Measurements from ENCODE around the gene OR1N2. TPM values are rescaled to one million over a fixed set of nuclear protein-coding genes. Genes with fewer than 3 reads are reported as not detected.
"Not testable (repeated sequence)": the region's sequence is repeated elsewhere in the genome, so short reads cannot be mapped to it uniquely, and the experiment has no call there.

OR1N2 gene, protein sequence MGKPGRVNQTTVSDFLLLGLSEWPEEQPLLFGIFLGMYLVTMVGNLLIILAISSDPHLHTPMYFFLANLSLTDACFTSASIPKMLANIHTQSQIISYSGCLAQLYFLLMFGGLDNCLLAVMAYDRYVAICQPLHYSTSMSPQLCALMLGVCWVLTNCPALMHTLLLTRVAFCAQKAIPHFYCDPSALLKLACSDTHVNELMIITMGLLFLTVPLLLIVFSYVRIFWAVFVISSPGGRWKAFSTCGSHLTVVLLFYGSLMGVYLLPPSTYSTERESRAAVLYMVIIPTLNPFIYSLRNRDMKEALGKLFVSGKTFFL
- not detected in 2 replicates for total RNA-seq (2014; rRNA removed; shearing (Covaris generic))

DNA sequence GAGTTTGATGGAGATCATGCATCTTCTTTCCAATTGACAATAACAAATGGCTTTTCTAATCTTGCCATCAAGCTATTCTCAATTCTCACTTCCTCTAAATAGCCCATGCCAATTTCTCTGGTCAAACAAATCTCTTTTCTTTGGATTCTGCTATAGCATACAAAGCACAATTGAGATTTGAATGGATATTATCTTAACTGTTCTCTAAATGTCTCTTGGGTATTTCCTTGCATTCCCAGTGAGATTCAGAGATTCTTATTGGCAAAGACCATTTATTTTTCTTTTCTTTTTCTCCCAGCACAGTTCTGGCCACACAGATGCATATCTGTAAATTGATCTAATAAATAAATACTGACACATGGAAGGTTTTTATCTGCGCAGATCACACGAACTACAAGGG lies at the start of gene OR1N2:
OR1N2 (plus strand) TSS at position 301 of the 400 bp plus-strand sequence. CDS start 100 bp downstream, outside the sequence.
- Histone ChIP-seq H3K4me3 (no peak within 1 kb of the TSS), H3K36me3 (no peaks in the 10 kb centered on the region), H3K9me3 (replicated peaks) (no peaks in the 10 kb centered on the region), H3K27ac (no peak within 1 kb of the TSS), H3K27me3 (replicated peaks) (no peaks in the 10 kb centered on the region), H3K4me1 (replicated peaks) (no peaks in the 10 kb centered on the region)
- DNase-seq (ENCODE audit: low read depth in 1 of 2, low spot score in 2 of 2), result no peak

DNA sequence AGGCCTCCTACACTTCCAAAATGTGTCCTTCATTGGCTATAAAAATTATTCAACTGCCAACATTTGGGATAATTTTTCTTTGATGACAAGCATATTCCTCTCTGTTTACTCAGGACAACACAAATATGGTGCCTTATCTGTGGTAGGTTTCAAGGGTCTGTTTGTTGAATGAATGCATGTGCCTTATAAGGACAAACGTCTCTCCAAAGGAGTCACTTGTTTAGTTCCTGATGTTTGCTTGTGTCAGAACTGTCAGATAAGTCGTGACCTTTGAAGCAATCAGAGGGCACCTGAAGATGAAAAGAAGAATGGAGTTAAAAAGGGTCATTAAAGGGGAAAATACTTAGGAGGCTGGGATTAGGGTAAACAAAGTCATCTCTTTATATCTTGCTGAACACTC lies 45.9 kb upstream of the OR1N2 start:
- H3K27me3 ChIP-seq (replicated peaks), result peaks cover 16% of the 10 kb centered on the region
- no peaks in the 10 kb centered on the region for H3K9me3 ChIP-seq (replicated peaks)
- H3K36me3 ChIP-seq, result no peaks in the 10 kb centered on the region
- DNase-seq (ENCODE audit: low read depth in 1 of 2, low spot score in 2 of 2), result no peak
- no peak overlapping the region for H3K27ac ChIP-seq
- H3K4me3 ChIP-seq, result no peak overlapping the region
- no peaks in the 10 kb centered on the region for H3K4me1 ChIP-seq (replicated peaks)

DNA sequence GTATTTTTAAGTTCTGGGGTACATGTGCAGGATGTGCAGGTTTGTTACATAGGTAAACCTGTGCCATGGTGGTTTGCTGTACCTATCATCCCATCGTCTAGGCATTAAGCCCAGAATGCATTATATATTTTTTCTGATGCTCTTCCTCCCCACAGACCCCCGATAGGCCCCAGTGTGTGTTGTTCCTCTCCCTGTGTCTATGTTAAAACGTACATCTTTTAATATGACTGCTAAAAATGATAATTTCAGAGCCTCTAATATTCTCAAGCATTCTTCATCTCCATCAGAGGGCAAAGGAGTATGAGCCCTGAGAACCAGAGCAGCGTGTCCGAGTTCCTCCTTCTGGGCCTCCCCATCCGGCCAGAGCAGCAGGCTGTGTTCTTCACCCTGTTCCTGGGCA lies 42.4 kb upstream of the OR1N2 start, which contains the start of gene OR1J2:
OR1J2 (plus strand) TSS at position 301 of the 400 bp plus-strand sequence; CDS start at position 301, 0 bp downstream.
- Histone ChIP-seq H3K36me3 (no peaks in the 10 kb centered on the region), H3K27me3 (replicated peaks) (peaks cover 16% of the 10 kb centered on the region), H3K4me3 (no peak within 1 kb of the TSS), H3K27ac (no peak within 1 kb of the TSS), H3K9me3 (replicated peaks) (no peaks in the 10 kb centered on the region), H3K4me1 (replicated peaks) (no peaks in the 10 kb centered on the region)
- no peak for DNase-seq (ENCODE audit: low read depth in 1 of 2, low spot score in 2 of 2)

DNA sequence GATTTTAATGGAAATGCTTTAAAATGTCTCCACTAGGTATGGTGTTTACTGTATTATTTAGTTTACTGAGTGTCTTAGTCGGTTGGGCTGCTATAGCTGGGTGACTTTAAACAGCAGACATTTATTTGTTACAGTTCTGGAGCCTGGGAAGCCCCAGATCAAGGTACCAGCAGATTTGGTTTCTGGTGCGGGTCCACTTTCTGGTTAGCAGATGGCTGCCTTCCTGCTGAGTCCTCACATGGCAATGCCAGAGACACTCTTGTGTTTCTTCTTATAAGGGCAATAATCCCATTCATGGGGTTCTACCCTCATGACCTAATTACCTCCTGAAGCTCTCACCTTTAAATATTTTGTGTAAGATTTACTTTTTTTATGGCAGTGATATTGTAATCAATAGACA lies 34.7 kb upstream of the OR1N2 start:
- no peak for DNase-seq (ENCODE audit: low read depth in 1 of 2, low spot score in 2 of 2)
- no peaks in the 10 kb centered on the region for H3K9me3 ChIP-seq (replicated peaks)
- H3K36me3 ChIP-seq, result no peaks in the 10 kb centered on the region

DNA sequence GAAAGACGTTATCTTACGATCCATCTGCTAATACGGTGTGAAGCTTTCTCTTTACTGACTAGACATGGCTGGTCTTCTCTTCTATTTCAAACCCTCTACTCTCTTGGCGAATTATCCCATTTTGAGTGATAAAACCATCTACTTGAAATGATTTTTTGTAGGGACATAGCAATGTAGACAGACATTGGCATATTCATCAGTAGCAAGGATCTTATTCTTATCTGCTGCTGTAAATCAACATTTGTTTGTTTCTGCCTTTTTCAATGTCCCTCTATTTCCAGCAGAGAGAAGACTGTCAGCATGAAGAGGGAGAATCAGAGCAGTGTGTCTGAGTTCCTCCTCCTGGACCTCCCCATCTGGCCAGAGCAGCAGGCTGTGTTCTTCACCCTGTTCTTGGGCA lies 34.1 kb upstream of the OR1N2 start, which contains the start of gene OR1J4:
OR1J4 (plus strand) TSS at position 301 of the 400 bp plus-strand sequence; CDS start at position 301, 0 bp downstream.
- Histone ChIP-seq H3K9me3 (replicated peaks) (no peaks in the 10 kb centered on the region), H3K27ac (no peak within 1 kb of the TSS), H3K4me3 (no peak within 1 kb of the TSS), H3K4me1 (replicated peaks) (no peaks in the 10 kb centered on the region), H3K36me3 (no peaks in the 10 kb centered on the region), H3K27me3 (replicated peaks) (no peaks in the 10 kb centered on the region; the same call in 1 of the 2 replicates)
- no peak for DNase-seq (ENCODE audit: low read depth in 1 of 2, low spot score in 2 of 2)

More for the DNA sequence above, 34.7 kb upstream of the OR1N2 start:
- Histone ChIP-seq H3K27me3 (replicated peaks) (no peaks in the 10 kb centered on the region; the same call in 1 of the 2 replicates), H3K27ac (no peak overlapping the region), H3K4me1 (replicated peaks) (no peaks in the 10 kb centered on the region), H3K4me3 (no peak overlapping the region)

DNA sequence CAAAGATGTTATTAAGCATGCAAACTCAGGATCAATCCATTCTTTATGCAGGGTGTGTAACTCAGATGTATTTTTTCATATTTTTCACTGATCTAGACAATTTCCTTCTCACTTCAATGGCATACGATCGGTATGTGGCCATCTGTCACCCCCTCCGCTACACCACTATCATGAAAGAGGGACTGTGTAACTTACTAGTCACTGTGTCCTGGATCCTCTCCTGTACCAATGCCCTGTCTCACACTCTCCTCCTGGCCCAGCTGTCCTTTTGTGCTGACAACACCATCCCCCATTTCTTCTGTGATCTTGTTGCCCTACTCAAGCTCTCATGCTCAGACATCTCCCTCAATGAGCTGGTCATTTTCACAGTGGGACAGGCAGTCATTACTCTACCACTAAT lies 33.5 kb upstream of the OR1N2 start:
- Histone ChIP-seq H3K27ac (no peak overlapping the region), H3K4me3 (no peak overlapping the region), H3K27me3 (replicated peaks) (no peaks in the 10 kb centered on the region; the same call in 1 of the 2 replicates), H3K4me1 (replicated peaks) (no peaks in the 10 kb centered on the region), H3K9me3 (replicated peaks) (no peaks in the 10 kb centered on the region), H3K36me3 (no peaks in the 10 kb centered on the region)
- DNase-seq (ENCODE audit: low read depth in 1 of 2, low spot score in 2 of 2), result no peak

DNA sequence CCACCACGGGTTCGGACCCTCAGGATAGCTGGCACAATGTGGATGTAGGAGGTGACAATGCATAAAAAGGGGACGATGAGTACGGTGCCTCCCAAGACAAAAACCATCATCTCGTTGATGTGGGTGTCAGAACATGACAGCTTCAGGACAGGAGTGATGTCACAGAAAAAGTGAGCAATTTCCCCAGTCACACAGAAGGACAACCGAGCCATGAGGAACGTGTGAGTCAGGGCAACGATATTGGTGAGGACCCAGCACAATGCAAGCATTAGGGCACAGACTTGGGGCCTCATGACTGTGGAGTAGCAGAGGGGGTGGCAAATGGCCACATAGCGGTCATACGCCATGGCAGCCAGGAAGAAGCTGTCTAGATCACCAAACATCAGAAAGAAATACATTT lies 26.3 kb upstream of the OR1N2 start:
- Histone ChIP-seq H3K27me3 (replicated peaks) (no peaks in the 10 kb centered on the region), H3K36me3 (no peaks in the 10 kb centered on the region), H3K9me3 (replicated peaks) (no peaks in the 10 kb centered on the region), H3K4me3 (no peak overlapping the region), H3K4me1 (replicated peaks) (no peaks in the 10 kb centered on the region), H3K27ac (no peak overlapping the region)
- DNase-seq (ENCODE audit: low read depth in 1 of 2, low spot score in 2 of 2), result no peak

DNA sequence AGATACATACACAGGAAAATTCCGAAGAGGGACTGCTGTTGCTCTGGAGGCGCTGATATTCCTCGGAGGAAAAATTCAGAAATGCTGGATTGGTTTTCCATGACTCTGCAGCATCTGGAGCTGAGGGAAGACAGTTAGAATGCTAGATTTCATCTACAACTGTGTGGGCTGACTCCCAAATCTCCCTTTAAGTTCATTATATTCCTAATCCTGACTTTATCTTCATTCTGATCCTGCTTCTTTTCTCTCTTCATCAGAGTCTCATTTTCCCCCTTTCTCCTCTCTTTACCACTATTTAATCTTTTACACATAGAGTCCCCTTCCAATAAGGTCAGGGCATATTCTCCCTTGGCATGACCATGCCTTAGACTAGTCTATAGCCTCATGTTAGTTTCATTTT lies 25.7 kb upstream of the OR1N2 start, which contains the start of gene OR1N1:
OR1N1 (minus strand) TSS at position 101 of the 400 bp plus-strand sequence; CDS start at position 101, 0 bp downstream.
- no peak within 1 kb of the TSS for H3K4me3 ChIP-seq
- no peak for DNase-seq (ENCODE audit: low read depth in 1 of 2, low spot score in 2 of 2)
- no peaks in the 10 kb centered on the region for H3K9me3 ChIP-seq (replicated peaks)
- no peaks in the 10 kb centered on the region for H3K27me3 ChIP-seq (replicated peaks)
- no peaks in the 10 kb centered on the region for H3K4me1 ChIP-seq (replicated peaks)
- no peak within 1 kb of the TSS for H3K27ac ChIP-seq
- H3K36me3 ChIP-seq, result no peaks in the 10 kb centered on the region

DNA sequence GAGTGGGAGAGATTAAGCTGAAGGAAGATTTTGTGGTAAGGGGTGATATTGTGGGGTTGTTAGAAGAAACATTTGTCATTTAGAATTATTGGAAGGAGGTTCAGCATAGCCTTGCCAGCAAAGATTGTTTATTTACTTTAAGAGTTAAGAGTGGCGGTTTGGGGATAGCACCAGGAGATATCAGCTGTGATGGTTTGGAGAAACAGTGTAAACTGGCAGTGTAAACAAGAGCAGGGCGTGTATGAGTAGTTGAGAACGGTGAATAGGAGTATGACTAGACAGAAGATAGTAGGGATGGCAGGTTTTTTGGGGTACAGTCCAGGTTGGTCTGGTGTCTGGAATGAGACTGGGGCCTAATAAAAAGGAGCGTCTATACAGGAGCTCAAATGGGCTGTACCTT lies 21.8 kb upstream of the OR1N2 start:
- not testable (repeated sequence) for H3K36me3 ChIP-seq; H3K9me3 ChIP-seq (replicated peaks); DNase-seq (ENCODE audit: low read depth in 1 of 2, low spot score in 2 of 2); H3K27me3 ChIP-seq (replicated peaks); H3K4me1 ChIP-seq (replicated peaks); H3K4me3 ChIP-seq; H3K27ac ChIP-seq

DNA sequence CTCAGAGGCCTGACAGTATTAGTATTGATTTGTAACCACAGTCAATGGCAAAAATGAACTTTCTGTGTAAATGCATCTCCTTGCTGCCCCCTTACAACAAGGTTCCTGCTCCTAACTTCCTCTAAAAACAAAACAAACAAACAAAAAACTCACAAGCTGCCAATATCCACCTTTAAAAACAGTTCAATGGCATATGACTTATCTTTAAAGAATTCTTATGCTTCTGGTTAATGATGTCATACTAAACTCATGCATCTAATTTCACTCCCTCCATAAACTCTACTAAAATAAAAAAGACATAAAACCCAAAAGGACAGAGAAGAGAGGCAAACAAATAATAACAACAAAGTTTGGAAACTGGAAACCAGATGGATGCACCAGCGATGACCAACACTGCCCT lies 16.8 kb upstream of the OR1N2 start:
- H3K36me3 ChIP-seq, result no peaks in the 10 kb centered on the region
- no peak for DNase-seq (ENCODE audit: low read depth in 1 of 2, low spot score in 2 of 2)
- H3K27ac ChIP-seq, result no peak overlapping the region
- no peaks in the 10 kb centered on the region for H3K27me3 ChIP-seq (replicated peaks)
- H3K9me3 ChIP-seq (replicated peaks), result no peaks in the 10 kb centered on the region
- H3K4me1 ChIP-seq (replicated peaks), result no peaks in the 10 kb centered on the region
- H3K4me3 ChIP-seq, result no peak overlapping the region

DNA sequence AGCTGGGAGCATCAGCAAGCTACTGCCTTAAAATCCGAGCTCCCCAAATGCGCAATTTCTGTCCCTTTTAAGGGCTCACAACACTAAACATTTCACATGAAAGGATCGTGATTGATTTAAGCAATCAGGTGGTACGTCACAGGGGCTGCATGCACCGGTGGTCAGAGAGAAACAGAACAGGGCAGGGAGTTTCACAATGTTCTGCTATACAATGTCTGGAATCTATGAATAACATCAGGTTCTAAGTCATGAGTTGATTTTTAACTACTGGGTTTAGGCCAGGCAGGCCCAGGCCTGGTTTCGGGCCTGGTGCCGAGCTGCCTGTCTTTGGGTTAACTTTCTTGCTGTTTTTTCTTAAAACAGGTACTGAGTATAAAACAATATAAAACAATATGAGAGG lies 15.8 kb upstream of the OR1N2 start:
- not testable (repeated sequence) for DNase-seq (ENCODE audit: low read depth in 1 of 2, low spot score in 2 of 2); H3K9me3 ChIP-seq (replicated peaks); H3K36me3 ChIP-seq; H3K27ac ChIP-seq; H3K27me3 ChIP-seq (replicated peaks); H3K4me1 ChIP-seq (replicated peaks); H3K4me3 ChIP-seq

DNA sequence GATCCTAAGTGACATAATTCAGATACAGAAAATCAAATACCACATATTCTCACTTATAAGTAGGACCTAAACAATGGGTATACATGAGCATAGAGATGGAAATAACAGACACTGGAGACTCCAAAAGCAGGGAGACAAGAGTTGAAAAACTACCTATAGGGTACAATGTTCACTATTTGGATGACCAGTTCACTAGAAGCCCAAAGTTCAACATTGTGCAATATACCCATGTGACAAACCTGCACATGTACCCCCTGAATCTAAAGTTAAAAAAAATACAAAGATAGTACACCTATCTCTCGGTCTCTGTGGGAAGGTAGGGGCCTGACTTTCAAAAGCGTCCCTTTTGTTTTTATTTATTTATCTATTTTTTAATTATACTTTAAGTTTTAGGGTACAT lies 14.2 kb upstream of the OR1N2 start:
- no peak overlapping the region for H3K4me3 ChIP-seq
- no peaks in the 10 kb centered on the region for H3K36me3 ChIP-seq
- no peaks in the 10 kb centered on the region for H3K27me3 ChIP-seq (replicated peaks)
- no peak for DNase-seq (ENCODE audit: low read depth in 1 of 2, low spot score in 2 of 2)
- H3K4me1 ChIP-seq (replicated peaks), result no peaks in the 10 kb centered on the region
- H3K9me3 ChIP-seq (replicated peaks), result no peaks in the 10 kb centered on the region
- H3K27ac ChIP-seq, result no peak overlapping the region

DNA sequence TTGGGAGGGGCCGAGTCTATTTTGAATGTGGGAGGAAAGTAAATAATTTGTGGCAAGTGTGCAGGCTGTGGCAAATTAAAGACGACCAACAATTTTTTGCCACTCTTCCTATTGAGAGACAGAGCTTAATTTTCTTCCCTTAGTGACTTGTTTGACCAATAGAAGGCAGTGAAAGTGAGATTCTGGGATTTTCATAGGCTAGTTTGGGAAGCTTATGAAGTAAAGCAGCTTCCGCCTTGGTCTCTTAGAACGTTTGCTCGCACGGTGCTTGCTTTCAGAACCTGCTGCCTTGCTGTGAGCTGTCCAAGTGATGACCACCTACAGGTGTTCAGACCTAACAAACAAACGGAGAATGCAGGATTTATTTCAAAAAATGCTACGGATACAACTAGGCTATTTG lies 6.7 kb upstream of the OR1N2 start:
- Histone ChIP-seq H3K27ac (no peak overlapping the region), H3K4me1 (replicated peaks) (no peaks in the 10 kb centered on the region), H3K4me3 (no peak overlapping the region), H3K36me3 (no peaks in the 10 kb centered on the region), H3K27me3 (replicated peaks) (no peaks in the 10 kb centered on the region; the same call in 1 of the 2 replicates), H3K9me3 (replicated peaks) (no peaks in the 10 kb centered on the region)
- DNase-seq (ENCODE audit: low read depth in 1 of 2, low spot score in 2 of 2), result no peak

DNA sequence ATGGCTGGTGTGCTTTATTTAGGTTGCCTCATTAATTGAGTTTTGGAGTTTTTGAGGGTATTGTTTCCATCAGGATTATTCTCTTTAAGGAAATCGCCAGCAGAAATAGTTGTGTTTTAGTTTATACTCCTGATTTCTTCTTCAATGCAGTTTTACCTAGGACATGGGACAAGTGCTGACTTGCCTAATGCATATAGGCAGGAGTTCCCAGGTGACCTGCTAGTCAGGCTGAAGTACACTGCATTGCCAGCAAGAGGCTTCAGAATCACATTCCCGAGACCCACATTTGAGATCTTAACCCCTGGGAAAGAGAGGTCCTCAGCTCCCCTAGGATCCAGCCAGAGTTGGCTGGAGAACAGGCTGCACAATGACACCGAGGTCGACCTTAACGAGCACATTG lies 1.5 kb upstream of the OR1N2 start:
- no peaks in the 10 kb centered on the region for H3K36me3 ChIP-seq
- no peaks in the 10 kb centered on the region for H3K4me1 ChIP-seq (replicated peaks)
- no peak for DNase-seq (ENCODE audit: low read depth in 1 of 2, low spot score in 2 of 2)
- H3K9me3 ChIP-seq (replicated peaks), result no peaks in the 10 kb centered on the region
- no peaks in the 10 kb centered on the region; the same call in 1 of the 2 replicates for H3K27me3 ChIP-seq (replicated peaks)
- no peak overlapping the region for H3K4me3 ChIP-seq
- H3K27ac ChIP-seq, result no peak overlapping the region
